ENCODE measurements around the gene PDE6A.

The PDE6A gene

DNA sequence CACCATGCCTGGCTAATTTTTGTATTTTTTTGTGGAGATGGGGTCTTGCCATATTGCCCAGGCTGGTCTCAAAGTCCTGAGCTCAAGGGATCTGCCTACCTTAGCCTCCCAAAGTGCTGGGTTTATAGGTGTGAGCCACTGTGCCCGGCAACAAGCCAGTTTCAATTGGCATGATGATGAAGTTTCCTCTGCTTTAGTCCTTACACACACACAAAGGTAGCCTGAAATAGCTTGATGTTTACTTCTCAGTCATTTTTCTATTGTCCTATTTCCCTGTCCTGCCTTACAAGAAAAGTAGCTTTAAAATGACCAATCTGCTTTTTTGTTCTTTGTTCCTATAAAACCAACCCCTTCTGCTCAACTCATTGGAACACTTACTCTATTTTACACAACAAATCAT lies 33.6 kb downstream of the PDE6A start:
- TF ChIP-seq, protein P1, sequence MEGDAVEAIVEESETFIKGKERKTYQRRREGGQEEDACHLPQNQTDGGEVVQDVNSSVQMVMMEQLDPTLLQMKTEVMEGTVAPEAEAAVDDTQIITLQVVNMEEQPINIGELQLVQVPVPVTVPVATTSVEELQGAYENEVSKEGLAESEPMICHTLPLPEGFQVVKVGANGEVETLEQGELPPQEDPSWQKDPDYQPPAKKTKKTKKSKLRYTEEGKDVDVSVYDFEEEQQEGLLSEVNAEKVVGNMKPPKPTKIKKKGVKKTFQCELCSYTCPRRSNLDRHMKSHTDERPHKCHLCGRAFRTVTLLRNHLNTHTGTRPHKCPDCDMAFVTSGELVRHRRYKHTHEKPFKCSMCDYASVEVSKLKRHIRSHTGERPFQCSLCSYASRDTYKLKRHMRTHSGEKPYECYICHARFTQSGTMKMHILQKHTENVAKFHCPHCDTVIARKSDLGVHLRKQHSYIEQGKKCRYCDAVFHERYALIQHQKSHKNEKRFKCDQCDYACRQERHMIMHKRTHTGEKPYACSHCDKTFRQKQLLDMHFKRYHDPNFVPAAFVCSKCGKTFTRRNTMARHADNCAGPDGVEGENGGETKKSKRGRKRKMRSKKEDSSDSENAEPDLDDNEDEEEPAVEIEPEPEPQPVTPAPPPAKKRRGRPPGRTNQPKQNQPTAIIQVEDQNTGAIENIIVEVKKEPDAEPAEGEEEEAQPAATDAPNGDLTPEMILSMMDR (IDR thresholded peaks at IDR 0.05; ENCODE audit: low read depth, low read length, missing control alignments), result no peak
- no peak overlapping the region for H3K4me3 ChIP-seq (replicated peaks; ENCODE audit: low read depth, low read length)
- no peak for DNase-seq (ENCODE audit: extremely low read depth, low read depth)

DNA sequence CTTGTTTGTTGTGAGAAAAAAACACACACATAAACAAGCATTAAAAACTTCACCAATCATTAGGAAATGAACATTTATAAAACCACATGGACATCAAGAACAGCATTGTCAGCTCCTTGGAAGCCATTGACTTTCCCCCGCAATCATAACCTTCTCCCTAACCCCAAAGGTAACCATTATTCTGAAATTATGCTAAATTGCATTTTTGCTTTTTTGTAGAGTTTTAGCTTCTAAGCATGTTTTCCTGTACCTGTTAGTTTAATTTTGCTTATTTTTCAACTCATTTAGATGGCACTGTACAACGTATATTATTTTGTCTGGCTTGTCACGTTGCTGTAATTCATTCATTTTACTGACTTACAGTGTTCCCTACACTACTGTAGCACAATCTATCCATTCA lies 36.8 kb downstream of the PDE6A start:
- no peak overlapping the region for H3K4me3 ChIP-seq (replicated peaks; ENCODE audit: low read depth, low read length)
- TF ChIP-seq, protein P1 (IDR thresholded peaks at IDR 0.05; ENCODE audit: low read depth, low read length, missing control alignments), result no peak
- DNase-seq (ENCODE audit: extremely low read depth, low read depth), result no peak

DNA sequence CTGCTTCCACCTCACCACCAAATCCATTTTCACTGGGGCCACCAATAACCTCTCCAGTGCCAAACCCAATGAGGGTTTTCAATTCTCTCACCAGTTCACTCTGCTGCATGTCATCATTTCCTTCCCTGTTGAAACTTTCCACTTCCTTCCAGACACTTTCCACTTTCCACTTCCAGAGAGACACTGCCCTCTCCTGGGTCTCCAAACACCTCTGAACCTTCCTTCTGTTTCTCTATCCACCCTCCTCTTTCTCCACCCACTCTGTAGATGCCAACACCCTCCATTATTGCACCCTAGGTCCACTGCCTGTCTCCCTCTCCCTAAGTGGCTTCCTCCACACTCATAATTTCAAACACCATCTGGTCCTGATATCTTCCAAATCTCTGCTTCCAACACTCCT lies 39.6 kb downstream of the PDE6A start:
- TF ChIP-seq, protein P1 (IDR thresholded peaks at IDR 0.05; ENCODE audit: low read depth, low read length, missing control alignments), result no peak
- no peak for DNase-seq (ENCODE audit: extremely low read depth, low read depth)
- H3K4me3 ChIP-seq (replicated peaks; ENCODE audit: low read depth, low read length), result no peak overlapping the region

DNA sequence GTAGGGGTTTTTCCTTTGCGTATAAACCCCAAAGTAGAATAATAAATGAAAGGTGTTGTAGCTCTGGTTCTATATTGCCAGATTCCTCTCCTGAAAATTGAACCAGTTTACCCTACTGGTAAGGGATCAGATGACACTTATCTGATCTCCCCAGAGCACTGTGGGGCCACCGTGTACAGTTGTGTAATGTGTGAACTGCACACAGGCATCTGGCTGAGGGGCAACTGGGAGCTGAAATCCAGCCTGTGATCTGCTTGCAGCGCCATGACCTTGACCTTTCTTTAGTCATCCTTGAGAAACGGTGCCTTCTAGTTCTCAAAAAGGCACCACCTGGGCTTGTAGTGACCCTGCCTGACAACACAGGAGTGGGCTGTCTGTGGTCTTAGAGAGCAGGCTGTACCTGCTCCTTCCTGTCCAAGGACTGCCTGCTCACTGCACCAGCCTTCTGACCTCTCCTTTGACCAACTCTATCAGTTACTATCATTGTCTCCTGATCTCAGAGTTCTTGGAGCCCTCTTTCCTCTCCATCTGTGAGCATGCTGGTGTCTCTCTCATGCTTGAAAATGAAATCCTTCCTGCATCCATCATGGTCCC lies 40.2 kb downstream of the PDE6A start:
- DNase-seq (ENCODE audit: extremely low read depth, low read depth), result no peak
- no peak overlapping the region for H3K4me3 ChIP-seq (replicated peaks; ENCODE audit: low read depth, low read length)
- TF ChIP-seq, protein P1 (IDR thresholded peaks at IDR 0.05; ENCODE audit: low read depth, low read length, missing control alignments), result no peak

DNA sequence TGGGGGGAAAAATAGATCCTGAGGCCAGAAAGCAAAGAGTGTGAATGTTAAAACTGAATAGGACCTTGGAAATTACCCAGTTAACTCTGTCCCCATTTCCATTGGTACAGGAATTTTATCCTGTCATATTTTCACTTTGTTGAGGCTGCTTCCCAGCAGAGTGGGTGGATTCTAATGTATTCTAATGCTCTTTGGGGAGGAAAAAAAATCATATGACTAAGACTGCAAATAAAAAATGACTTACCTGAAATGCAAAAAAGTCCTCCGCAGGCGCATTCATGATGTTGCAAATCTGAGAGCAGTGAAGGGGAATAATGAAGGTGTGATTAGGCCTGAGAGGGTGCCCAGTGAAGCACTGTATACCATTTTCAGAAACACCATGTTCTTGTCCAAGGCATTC lies 41.2 kb downstream of the PDE6A start:
- DNase-seq (ENCODE audit: extremely low read depth, low read depth), result no peak
- TF ChIP-seq, protein P1 (IDR thresholded peaks at IDR 0.05; ENCODE audit: low read depth, low read length, missing control alignments), result no peak
- H3K4me3 ChIP-seq (replicated peaks; ENCODE audit: low read depth, low read length), result no peak overlapping the region

DNA sequence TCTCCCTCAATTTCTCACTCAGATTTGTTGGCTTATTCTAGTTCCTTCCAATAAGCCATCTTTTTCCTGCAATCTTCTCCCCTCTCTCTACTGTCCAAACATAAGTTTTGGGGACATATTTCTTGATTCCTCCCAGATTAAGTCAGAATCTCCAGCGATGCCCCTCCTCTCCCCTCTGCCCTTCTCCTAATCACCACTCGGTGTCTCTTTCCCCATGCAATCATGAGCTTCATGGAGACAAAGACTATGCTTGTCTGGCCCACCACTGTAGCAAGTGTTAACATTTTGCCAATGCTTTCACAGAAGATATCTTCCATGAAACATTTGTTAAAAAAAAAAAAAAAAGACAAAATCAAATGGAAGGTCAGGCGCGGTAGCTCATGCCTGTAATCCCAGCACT lies 42.4 kb downstream of the PDE6A start:
- TF ChIP-seq, protein P1 (IDR thresholded peaks at IDR 0.05; ENCODE audit: low read depth, low read length, missing control alignments), result no peak
- no peak overlapping the region for H3K4me3 ChIP-seq (replicated peaks; ENCODE audit: low read depth, low read length)
- DNase-seq (ENCODE audit: extremely low read depth, low read depth), result no peak

DNA sequence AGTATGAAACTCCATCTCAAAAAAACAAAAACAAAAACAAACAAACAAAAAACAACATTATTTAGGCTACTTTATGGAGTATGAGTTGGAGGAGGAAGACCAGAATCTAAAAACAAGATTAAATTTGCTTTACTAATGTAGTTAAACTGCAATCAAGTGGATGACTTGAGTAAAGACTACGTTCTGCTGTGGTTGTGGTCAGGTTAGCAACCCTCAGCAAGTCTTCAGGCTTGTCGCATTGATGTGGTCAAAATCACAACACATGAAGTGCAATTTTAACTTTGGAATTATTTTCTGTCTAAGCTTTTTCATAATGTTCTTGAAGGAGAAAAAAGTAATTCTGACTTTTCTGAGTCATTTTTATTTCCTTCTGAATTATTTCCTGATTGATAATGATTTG lies 43.1 kb downstream of the PDE6A start:
- TF ChIP-seq, protein P1 (IDR thresholded peaks at IDR 0.05; ENCODE audit: low read depth, low read length, missing control alignments), result no peak
- DNase-seq (ENCODE audit: extremely low read depth, low read depth), result no peak
- H3K4me3 ChIP-seq (replicated peaks; ENCODE audit: low read depth, low read length), result no peak overlapping the region
